WTC11 (cell line): ENCODE measurements around the gene SLF1. TPM values are rescaled to one million over a fixed set of nuclear protein-coding genes. Genes with fewer than 3 reads are reported as not detected.

Experiments used
- ATAC-seq: fragments of 200-7000 bp; cut with Tn5 transposase; 2 replicates; pipeline ENCODE4 v1.10.0; 2021; ENCODE audit warnings: mild to moderate bottlenecking, moderate library complexity
- CTCF ChIA-PET: fragments of 300-600 bp; sonication (Branson Sonifier 250); formaldehyde crosslinking; loops from one replicate; lab custom pipeline; 2021; ENCODE audit warnings: antibody characterized with exemption; lab: Charles Lee
- POLR2A ChIA-PET: fragments of 350-600 bp; sonication (Branson Sonifier 250); formaldehyde crosslinking; loops from one replicate; lab custom pipeline; 2021; ENCODE audit warnings: antibody characterized with exemption; lab: Charles Lee
- DNase-seq: peaks from one replicate; pipeline ENCODE4 v3.0.0; 2021; ENCODE audit warnings: low spot score
- H3K27ac Mint-ChIP-seq: 2 replicates; pipeline ENCODE4 v1.8.0; 2021; ENCODE audit warnings: mixed read lengths
- H3K27me3 Mint-ChIP-seq: 2 replicates; pipeline ENCODE4 v1.8.0; 2021; ENCODE audit warnings: low read depth, mild to moderate bottlenecking, moderate library complexity, mixed read lengths
- H3K36me3 Mint-ChIP-seq: 2 replicates; pipeline ENCODE4 v1.8.0; 2021; ENCODE audit warnings: mixed read lengths
- H3K4me1 Mint-ChIP-seq: 2 replicates; pipeline ENCODE4 v1.8.0; 2022; ENCODE audit warnings: mixed read lengths
- H3K4me3 Mint-ChIP-seq: 2 replicates; pipeline ENCODE4 v1.8.0; 2021; ENCODE audit warnings: mild to moderate bottlenecking, moderate library complexity, mixed read lengths
- H3K9me3 Mint-ChIP-seq: 2 replicates; pipeline ENCODE4 v1.8.0; 2021; ENCODE audit warnings: mixed read lengths
- AFF4 ChIP-seq: sonication (generic); formaldehyde crosslinking; IDR thresholded peaks from 2 replicates; pipeline ENCODE4 v1.8.1; 2023; ENCODE audit warnings: mild to moderate bottlenecking, missing genetic modification reagents, borderline replicate concordance
- ATF6 ChIP-seq: sonication (generic); formaldehyde crosslinking; IDR thresholded peaks from 2 replicates; pipeline ENCODE4 v1.8.1; 2023; ENCODE audit warnings: mild to moderate bottlenecking, missing genetic modification reagents
- E2F1 ChIP-seq: sonication (generic); formaldehyde crosslinking; IDR thresholded peaks from 2 replicates; pipeline ENCODE4 v1.8.0; 2022; ENCODE audit warnings: mild to moderate bottlenecking, missing genetic modification reagents
- E2F5 ChIP-seq: sonication (generic); formaldehyde crosslinking; IDR thresholded peaks from 2 replicates; pipeline ENCODE4 v1.8.1; 2022; ENCODE audit warnings: mild to moderate bottlenecking, moderate library complexity, missing genetic modification reagents
- FOXP4 ChIP-seq: sonication (generic); formaldehyde crosslinking; IDR thresholded peaks from 2 replicates; pipeline ENCODE4 v1.8.0; 2022; ENCODE audit warnings: mild to moderate bottlenecking, missing genetic modification reagents
- GTF2I ChIP-seq: fragments of 250-450 bp; sonication (Bioruptor Pico); conservative IDR thresholded peaks from 2 replicates; pipeline ENCODE4 v1.4.0; 2021; ENCODE audit warnings: mild to moderate bottlenecking
- HMGA2 ChIP-seq: fragments of 250-450 bp; sonication (Bioruptor Pico); IDR thresholded peaks from 2 replicates; pipeline ENCODE4 v1.4.0; 2021; ENCODE audit warnings: mild to moderate bottlenecking, moderate library complexity
- MAX ChIP-seq: sonication (generic); formaldehyde crosslinking; IDR thresholded peaks from 2 replicates; pipeline ENCODE4 v1.8.0; 2022; ENCODE audit warnings: mild to moderate bottlenecking, missing genetic modification reagents
- MLX ChIP-seq: sonication (generic); formaldehyde crosslinking; IDR thresholded peaks from 2 replicates; pipeline ENCODE4 v1.8.1; 2023; ENCODE audit warnings: mild to moderate bottlenecking, missing genetic modification reagents, moderate library complexity
- NFYB ChIP-seq: sonication (generic); formaldehyde crosslinking; conservative IDR thresholded peaks from 2 replicates; pipeline ENCODE4 v1.8.0; 2022; ENCODE audit warnings: low read depth, missing genetic modification reagents
- STAT6 ChIP-seq: sonication (generic); formaldehyde crosslinking; conservative IDR thresholded peaks from 2 replicates; pipeline ENCODE4 v1.8.1; 2023; ENCODE audit warnings: mild to moderate bottlenecking, low read depth, missing genetic modification reagents, moderate library complexity
- ZBTB21 ChIP-seq: sonication (generic); formaldehyde crosslinking; IDR thresholded peaks from 2 replicates; pipeline ENCODE4 v1.8.1; 2023; ENCODE audit warnings: mild to moderate bottlenecking, missing genetic modification reagents, borderline replicate concordance
- ZNF138 ChIP-seq: sonication (generic); formaldehyde crosslinking; conservative IDR thresholded peaks from 2 replicates; pipeline ENCODE4 v1.8.1; 2022; ENCODE audit warnings: mild to moderate bottlenecking, moderate library complexity, missing genetic modification reagents
- ZNF232 ChIP-seq: sonication (generic); formaldehyde crosslinking; IDR thresholded peaks from 2 replicates; pipeline ENCODE4 v1.8.0; 2022; ENCODE audit warnings: mild to moderate bottlenecking, missing genetic modification reagents
- ZNF423 ChIP-seq: fragments of 250-450 bp; sonication (Bioruptor Pico); IDR thresholded peaks from 2 replicates; pipeline ENCODE4 v2.1.2; 2022; ENCODE audit warnings: mild to moderate bottlenecking, moderate library complexity
- ZNF425 ChIP-seq: fragments of 250-450 bp; sonication (Bioruptor Pico); conservative IDR thresholded peaks from 2 replicates; pipeline ENCODE4 v1.9.0; 2021; ENCODE audit warnings: mild to moderate bottlenecking
- total RNA-seq: library from RNA; stranded (reverse); gene quantifications from 3 replicates; pipeline ENCODE4 v1.2.3, GENCODE V29; 2021

The SLF1 gene
- total RNA-seq, 1 experiment from 2014 or later = 15.7 TPM

GRCh38 chr5:94577466-94578245, 40.8 kb upstream of the SLF1 start (continued):
- no peak for TF ChIP-seq MLX
- TF ChIP-seq AFF4 (CRISPR knock-in tag) = no peak
- TF ChIP-seq ATF6 (CRISPR knock-in tag) = no peak
- no peak for TF ChIP-seq ZNF138 (CRISPR knock-in tag)
- TF ChIP-seq E2F5 (CRISPR knock-in tag) = no peak
- no peak for TF ChIP-seq STAT6 (CRISPR knock-in tag)
- TF ChIP-seq MAX = no peak
- TF ChIP-seq NFYB (CRISPR knock-in tag) = no peak

- DNase-seq = no peak
- no peak for TF ChIP-seq ZNF425 (CRISPR knock-in tag)
- TF ChIP-seq ZNF423 = no peak
- TF ChIP-seq GTF2I (CRISPR knock-in tag) = no peak
- no peak for TF ChIP-seq ZBTB21 (CRISPR knock-in tag)
- no peak for TF ChIP-seq HMGA2
- no peak for TF ChIP-seq MLX
- no peak for TF ChIP-seq ZNF232
- TF ChIP-seq FOXP4 (CRISPR knock-in tag) = no peak
- TF ChIP-seq E2F1 (CRISPR knock-in tag) = no peak
- TF ChIP-seq, all 79 proteins: peak for 0
- H3K27ac Mint-ChIP-seq = no peak overlapping the region
- H3K4me1 Mint-ChIP-seq = no peaks in the 10 kb centered on the region
- peaks cover 12% of the 10 kb centered on the region for H3K9me3 Mint-ChIP-seq
- no peaks in the 10 kb centered on the region for H3K27me3 Mint-ChIP-seq
- POLR2A ChIA-PET = no interaction called here
- no peak for ATAC-seq
- H3K36me3 Mint-ChIP-seq = no peaks in the 10 kb centered on the region; the same call in 1 of the 2 replicates
- CTCF ChIA-PET = no interaction called here
- no peak overlapping the region for H3K4me3 Mint-ChIP-seq
Observed at GRCh38 chr5:94595281-94595840, 23.1 kb upstream of the SLF1 start.
